Measurements from ENCODE around the gene ASB18.

DNA sequence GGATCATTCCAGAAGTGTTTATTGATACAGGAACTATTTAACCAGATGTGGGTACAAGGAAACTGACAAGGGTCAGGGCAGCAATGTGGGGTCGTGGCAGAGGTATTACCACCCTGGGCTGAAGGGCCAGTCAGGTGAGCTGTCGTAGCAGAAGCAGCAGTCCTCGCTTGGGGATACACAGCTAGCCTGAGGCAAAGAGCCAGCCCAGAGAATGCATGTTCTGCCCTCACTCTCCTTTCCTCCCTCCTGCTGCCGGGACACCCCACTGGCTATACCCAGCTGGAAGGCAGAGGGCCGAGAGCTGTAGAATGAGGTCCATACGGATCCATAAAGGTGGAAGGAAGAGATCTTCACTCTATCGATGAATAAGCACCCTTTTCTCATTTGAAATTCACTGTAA, 63.8 kb downstream of the ASB18 start:
- TF ChIP-seq RAD21 (IDR thresholded peaks at IDR 0.05), result no peak
- no peak for TF ChIP-seq SP1 (IDR thresholded peaks at IDR 0.05)
- TF ChIP-seq, protein P1, sequence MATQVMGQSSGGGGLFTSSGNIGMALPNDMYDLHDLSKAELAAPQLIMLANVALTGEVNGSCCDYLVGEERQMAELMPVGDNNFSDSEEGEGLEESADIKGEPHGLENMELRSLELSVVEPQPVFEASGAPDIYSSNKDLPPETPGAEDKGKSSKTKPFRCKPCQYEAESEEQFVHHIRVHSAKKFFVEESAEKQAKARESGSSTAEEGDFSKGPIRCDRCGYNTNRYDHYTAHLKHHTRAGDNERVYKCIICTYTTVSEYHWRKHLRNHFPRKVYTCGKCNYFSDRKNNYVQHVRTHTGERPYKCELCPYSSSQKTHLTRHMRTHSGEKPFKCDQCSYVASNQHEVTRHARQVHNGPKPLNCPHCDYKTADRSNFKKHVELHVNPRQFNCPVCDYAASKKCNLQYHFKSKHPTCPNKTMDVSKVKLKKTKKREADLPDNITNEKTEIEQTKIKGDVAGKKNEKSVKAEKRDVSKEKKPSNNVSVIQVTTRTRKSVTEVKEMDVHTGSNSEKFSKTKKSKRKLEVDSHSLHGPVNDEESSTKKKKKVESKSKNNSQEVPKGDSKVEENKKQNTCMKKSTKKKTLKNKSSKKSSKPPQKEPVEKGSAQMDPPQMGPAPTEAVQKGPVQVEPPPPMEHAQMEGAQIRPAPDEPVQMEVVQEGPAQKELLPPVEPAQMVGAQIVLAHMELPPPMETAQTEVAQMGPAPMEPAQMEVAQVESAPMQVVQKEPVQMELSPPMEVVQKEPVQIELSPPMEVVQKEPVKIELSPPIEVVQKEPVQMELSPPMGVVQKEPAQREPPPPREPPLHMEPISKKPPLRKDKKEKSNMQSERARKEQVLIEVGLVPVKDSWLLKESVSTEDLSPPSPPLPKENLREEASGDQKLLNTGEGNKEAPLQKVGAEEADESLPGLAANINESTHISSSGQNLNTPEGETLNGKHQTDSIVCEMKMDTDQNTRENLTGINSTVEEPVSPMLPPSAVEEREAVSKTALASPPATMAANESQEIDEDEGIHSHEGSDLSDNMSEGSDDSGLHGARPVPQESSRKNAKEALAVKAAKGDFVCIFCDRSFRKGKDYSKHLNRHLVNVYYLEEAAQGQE (IDR thresholded peaks at IDR 0.05), result no peak
- TF ChIP-seq, protein P2, sequence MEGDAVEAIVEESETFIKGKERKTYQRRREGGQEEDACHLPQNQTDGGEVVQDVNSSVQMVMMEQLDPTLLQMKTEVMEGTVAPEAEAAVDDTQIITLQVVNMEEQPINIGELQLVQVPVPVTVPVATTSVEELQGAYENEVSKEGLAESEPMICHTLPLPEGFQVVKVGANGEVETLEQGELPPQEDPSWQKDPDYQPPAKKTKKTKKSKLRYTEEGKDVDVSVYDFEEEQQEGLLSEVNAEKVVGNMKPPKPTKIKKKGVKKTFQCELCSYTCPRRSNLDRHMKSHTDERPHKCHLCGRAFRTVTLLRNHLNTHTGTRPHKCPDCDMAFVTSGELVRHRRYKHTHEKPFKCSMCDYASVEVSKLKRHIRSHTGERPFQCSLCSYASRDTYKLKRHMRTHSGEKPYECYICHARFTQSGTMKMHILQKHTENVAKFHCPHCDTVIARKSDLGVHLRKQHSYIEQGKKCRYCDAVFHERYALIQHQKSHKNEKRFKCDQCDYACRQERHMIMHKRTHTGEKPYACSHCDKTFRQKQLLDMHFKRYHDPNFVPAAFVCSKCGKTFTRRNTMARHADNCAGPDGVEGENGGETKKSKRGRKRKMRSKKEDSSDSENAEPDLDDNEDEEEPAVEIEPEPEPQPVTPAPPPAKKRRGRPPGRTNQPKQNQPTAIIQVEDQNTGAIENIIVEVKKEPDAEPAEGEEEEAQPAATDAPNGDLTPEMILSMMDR (IDR thresholded peaks at IDR 0.05; ENCODE audit: low read depth, low read length, missing input control), result no peak
- TF ChIP-seq, protein P3, sequence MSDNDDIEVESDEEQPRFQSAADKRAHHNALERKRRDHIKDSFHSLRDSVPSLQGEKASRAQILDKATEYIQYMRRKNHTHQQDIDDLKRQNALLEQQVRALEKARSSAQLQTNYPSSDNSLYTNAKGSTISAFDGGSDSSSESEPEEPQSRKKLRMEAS (IDR thresholded peaks at IDR 0.05), result no peak
- no peak for TF ChIP-seq RXRA (IDR thresholded peaks at IDR 0.05)
- no peak for TF ChIP-seq TAF1 (conservative IDR thresholded peaks at IDR 0.05)
- TF ChIP-seq NR2F2 (IDR thresholded peaks at IDR 0.05), result no peak
